ENCODE measurements around the gene GULP1. TPM values are rescaled to one million over a fixed set of nuclear protein-coding genes. Genes with fewer than 3 reads are reported as not detected.

Gene GULP1
- total RNA-seq, 2 donors from 2014 or later: 15.3 to 26.5 TPM

GRCh38 chr2:188326290-188326668 is 34.6 kb downstream of the GULP1 start:
- H3K27ac ChIP-seq (ENCODE audit: low read depth, low read length): no peak overlapping the region
- no peaks in the 10 kb centered on the region for H3K9me3 Mint-ChIP-seq
- no peaks in the 10 kb centered on the region for H3K4me1 ChIP-seq (ENCODE audit: control insufficient read depth, insufficient read depth, low read length)
- WGBS, 2 experiments (ENCODE audit: insufficient coverage in 1 of 2, insufficient read length in 1 of 2): 100% methylated on average over 1 of the region's 1 CpG; no CpG with 5 or more reads in 1 of the 2 experiments
- H3K9me3 ChIP-seq (ENCODE audit: control insufficient read depth, low read length): no peaks in the 10 kb centered on the region
- no peak for DNase-seq
- no peaks in the 10 kb centered on the region for H3K36me3 ChIP-seq (ENCODE audit: control insufficient read depth, insufficient read depth, low read length)
- H3K36me3 Mint-ChIP-seq (ENCODE audit: low read depth): no peaks in the 10 kb centered on the region
- H3K27ac Mint-ChIP-seq: no peak overlapping the region
- H3K4me1 Mint-ChIP-seq: peaks cover 13% of the 10 kb centered on the region
- no peak overlapping the region for H3K4me3 Mint-ChIP-seq
- TF ChIP-seq CTCF (conservative IDR thresholded peaks at IDR 0.05): no peak
- H3K4me3 ChIP-seq (ENCODE audit: low read length): no peak overlapping the region
- H3K27me3 Mint-ChIP-seq (ENCODE audit: insufficient read depth): no peaks in the 10 kb centered on the region
- H3K27me3 ChIP-seq (ENCODE audit: control insufficient read depth, insufficient read depth, low read length, poor library complexity, severe bottlenecking): no peaks in the 10 kb centered on the region
- no peak overlapping the region for H3K9ac ChIP-seq (ENCODE audit: extremely low read depth, low read length, poor library complexity, severe bottlenecking)

- no peaks in the 10 kb centered on the region for H3K36me3 Mint-ChIP-seq (ENCODE audit: low read depth)
- no peak for TF ChIP-seq CTCF (conservative IDR thresholded peaks at IDR 0.05)
- peaks cover 13% of the 10 kb centered on the region for H3K4me1 Mint-ChIP-seq
- H3K27ac Mint-ChIP-seq: no peak overlapping the region
- no peaks in the 10 kb centered on the region for H3K36me3 ChIP-seq (ENCODE audit: control insufficient read depth, insufficient read depth, low read length)
- no peaks in the 10 kb centered on the region for H3K27me3 Mint-ChIP-seq (ENCODE audit: insufficient read depth)
- H3K9me3 Mint-ChIP-seq: no peaks in the 10 kb centered on the region
- H3K4me1 ChIP-seq (ENCODE audit: control insufficient read depth, insufficient read depth, low read length): no peaks in the 10 kb centered on the region
- DNase-seq: no peak
- no peak overlapping the region for H3K27ac ChIP-seq (ENCODE audit: low read depth, low read length)
- H3K4me3 Mint-ChIP-seq: no peak overlapping the region
- 93 to 94% methylated on average over 4 of the region's 4 CpGs for WGBS, 2 experiments (ENCODE audit: insufficient coverage in 1 of 2, insufficient read length in 1 of 2)
- H3K9ac ChIP-seq (ENCODE audit: extremely low read depth, low read length, poor library complexity, severe bottlenecking): no peak overlapping the region
- H3K9me3 ChIP-seq (ENCODE audit: control insufficient read depth, low read length): no peaks in the 10 kb centered on the region
- H3K4me3 ChIP-seq (ENCODE audit: low read length): no peak overlapping the region
- H3K27me3 ChIP-seq (ENCODE audit: control insufficient read depth, insufficient read depth, low read length, poor library complexity, severe bottlenecking): no peaks in the 10 kb centered on the region
These were observed 35.1 kb downstream of the GULP1 start for GRCh38 chr2:188326669-188327301.

- Mint-ChIP-seq H3K27me3 (ENCODE audit: insufficient read depth) (no peaks in the 10 kb centered on the region), H3K9me3 (no peaks in the 10 kb centered on the region), H3K4me3 (no peak overlapping the region), H3K36me3 (ENCODE audit: low read depth) (no peaks in the 10 kb centered on the region), H3K27ac (no peak overlapping the region), H3K4me1 (peaks cover 11% of the 10 kb centered on the region)
- H3K27ac ChIP-seq (ENCODE audit: low read depth, low read length): no peak overlapping the region
- H3K27me3 ChIP-seq (ENCODE audit: control insufficient read depth, insufficient read depth, low read length, poor library complexity, severe bottlenecking): no peaks in the 10 kb centered on the region
- no peak overlapping the region for H3K9ac ChIP-seq (ENCODE audit: extremely low read depth, low read length, poor library complexity, severe bottlenecking)
- TF ChIP-seq CTCF (conservative IDR thresholded peaks at IDR 0.05): no peak
- DNase-seq: no peak
- H3K4me1 ChIP-seq (ENCODE audit: control insufficient read depth, insufficient read depth, low read length): no peaks in the 10 kb centered on the region
- H3K9me3 ChIP-seq (ENCODE audit: control insufficient read depth, low read length): no peaks in the 10 kb centered on the region
- H3K36me3 ChIP-seq (ENCODE audit: control insufficient read depth, insufficient read depth, low read length): no peaks in the 10 kb centered on the region
- no peak overlapping the region for H3K4me3 ChIP-seq (ENCODE audit: low read length)
These were observed 36.0 kb downstream of the GULP1 start for GRCh38 chr2:188327518-188328213.

All from endodermal cell (in vitro differentiated cells).